Stimulated activated CD4-positive, alpha-beta T cell treated with anti-CD3 and anti-CD28 coated beads, TNF-alpha, amount 100 ng/mL, for 4 hours (primary cell): ENCODE results near the gene IL7R.

ENCODE experiments used
- DNase-seq, 3 experiments: peaks; one replicate each; pipeline ENCODE4 v3.0.0-alpha.2; 2020; ENCODE audit warnings: low read depth in 3 of 3

The IL7R gene

DNA sequence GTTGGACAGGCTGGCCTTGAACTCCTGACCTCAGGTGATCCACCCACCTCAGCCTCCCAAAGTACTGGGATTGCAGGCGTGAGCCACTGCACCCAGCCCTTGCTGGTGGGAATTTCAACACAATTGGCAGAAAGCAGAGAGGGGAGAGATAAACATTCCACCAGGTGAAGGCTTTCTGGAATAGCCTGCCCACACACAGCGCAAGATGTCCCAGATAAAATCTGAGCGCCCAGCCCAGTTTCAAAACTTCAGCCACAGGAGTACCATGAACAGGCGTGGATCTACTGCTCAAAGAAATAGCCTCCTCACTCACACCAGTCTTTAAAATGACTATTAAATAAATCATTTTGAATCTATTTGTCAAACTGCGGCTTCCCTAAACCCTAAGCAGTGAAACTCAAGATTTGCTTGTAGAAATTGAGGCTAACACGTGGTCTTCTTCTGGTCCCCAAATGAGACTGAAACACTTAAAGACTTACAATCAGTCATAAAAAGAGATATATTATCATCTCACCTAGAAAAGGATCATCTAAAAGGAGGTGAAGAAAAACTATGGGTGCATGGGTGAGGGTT is 47.0 kb downstream of the IL7R start:
- no peak for DNase-seq

DNA sequence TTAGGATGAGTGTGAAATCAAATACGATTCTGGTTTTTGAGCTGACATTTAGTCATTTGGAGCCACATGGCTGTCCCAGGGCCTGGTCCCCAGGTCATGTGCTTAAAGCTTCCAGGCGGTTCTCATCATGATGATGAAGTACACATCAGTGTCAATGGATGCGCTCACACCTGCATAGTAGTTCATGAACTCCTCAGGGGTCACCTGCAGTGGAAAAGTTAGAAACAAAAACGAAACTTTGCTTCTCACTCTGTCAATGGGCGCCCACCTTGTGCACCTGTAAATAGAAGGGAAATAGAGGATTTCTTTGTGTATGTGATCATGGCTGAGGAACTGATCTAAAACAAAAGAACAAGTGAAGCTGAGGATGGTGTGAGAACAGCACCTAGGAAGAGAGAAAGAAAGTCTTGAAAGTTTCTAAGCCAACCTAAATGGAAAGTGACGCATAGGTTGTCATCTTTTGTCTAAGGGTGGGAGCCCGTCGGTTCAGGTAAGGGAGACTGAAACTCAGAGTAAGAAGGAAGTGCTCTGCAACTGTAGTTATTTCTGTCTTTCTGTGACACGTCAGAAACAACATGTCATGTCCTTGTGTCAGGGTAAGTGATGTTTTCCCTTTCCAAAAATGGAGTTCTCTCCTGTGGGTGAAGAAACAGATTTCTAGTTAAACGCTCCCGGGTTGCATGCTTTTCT is 47.9 kb downstream of the IL7R start:
- no peak for DNase-seq

DNA sequence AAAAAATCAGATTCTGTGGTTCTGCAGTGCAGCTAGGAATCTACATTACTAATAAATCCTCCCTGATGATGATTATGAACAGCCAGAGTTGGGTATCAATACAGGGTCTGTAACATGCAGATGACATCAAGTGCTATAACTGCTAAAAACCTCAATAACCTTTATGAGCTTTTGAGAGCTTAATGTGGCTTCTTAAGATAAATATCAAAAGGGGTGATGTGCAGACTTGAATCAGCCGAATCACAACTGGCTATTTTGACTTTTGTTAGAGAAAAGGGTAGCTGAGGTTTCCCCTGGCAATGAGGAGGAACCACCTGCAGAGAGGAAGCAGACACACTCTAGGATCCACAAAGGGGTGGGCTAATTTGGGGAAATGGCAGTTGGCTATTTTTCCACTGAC is 51.5 kb downstream of the IL7R start:
- no peak for DNase-seq

DNA sequence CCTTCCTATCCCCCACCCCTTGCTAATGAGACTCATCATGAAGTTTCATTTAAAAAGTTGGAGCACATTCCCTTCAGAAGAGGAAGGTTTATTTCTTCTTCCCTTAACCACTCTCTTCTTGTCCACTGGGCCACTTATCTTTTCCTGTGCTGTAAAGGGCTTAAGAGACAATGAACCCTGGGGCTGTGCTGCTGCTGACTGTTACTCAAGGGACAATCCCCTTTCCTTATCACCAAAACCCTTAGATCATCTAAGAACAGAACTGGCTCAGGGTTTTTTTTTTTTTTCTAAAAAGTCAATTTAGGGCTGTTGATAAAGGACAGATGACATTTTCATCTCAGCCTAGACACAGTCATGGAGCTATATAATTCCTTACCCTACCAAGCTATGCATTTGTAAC is 52.1 kb downstream of the IL7R start:
- no peak for DNase-seq

DNA sequence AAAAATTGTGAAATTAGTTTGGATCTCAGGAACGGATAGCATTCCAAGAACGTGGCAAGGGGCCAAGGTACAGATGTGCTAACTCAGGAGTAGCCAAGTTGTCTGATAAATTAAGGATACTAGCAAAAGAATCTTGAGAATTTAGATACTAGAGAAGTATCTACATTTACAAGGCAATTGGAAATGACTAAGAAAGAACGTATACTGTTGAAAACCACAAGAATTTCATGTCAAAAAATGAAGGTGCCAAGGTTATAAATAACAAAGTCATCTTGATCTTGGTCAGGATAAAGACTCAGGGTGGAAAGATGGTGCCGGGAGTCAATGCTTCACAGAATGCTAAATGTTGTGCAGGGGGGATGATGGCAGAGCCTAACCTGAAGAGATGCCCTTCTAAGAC is 62.5 kb downstream of the IL7R start:
- DNase-seq, result no peak

DNA sequence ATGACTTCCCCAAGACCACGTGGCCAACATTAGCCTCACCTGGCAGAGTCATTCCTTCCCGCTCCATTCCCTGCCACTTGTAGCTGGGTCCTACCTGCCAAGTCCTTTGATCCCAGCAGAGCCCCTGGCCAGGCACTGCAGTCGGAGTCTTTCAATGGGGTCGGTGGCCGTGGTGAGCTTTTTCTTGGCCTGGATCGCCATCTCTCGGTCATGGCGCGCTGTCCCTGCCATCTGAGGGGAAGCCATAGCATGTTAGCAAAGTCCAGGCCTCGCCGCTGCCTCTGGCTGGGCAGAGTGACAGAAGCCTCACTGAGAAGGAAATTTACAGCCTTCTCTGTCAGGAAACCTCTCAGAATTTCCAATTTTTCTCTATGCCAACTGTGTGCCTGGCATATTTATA is 64.2 kb downstream of the IL7R start:
- DNase-seq, result no peak

DNA sequence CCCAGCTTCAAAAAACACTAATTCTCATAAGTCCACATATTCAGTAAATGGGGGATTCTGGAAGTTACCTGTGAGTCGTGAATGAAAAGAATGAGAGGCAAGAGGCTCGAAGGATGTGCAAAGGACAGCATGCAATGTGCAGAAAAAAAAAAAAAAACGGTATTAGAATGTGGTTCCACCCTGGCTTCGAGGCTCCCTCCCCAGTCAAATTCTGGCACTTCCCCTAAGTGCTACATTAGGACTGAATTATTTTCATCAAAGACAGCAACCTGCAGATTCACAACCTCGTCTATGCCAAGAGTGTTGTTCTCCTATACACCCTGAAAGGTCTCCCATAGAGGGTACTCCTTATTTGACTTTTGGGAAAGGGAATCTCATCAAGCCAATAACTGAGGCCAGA is 65.2 kb downstream of the IL7R start:
- no peak for DNase-seq

DNA sequence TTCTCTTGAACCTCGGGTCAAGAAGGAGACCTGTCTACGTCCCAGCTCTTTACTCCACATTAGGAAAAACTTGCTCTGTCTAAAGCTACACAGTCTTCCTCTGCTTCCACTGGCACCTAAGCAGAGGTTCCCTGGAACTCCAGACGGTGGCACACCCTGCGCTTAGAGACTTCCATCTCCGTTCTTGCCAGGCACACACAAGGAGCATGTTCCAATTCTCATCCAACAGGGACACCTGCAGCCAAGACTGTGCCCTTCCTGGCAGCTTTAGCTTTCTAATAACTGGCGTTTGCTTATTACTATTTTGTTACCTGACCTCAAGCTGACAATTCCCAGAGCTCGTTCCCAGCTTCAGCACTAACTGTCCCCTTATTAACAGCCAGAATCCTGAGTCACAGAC is 65.8 kb downstream of the IL7R start:
- no peak for DNase-seq

DNA sequence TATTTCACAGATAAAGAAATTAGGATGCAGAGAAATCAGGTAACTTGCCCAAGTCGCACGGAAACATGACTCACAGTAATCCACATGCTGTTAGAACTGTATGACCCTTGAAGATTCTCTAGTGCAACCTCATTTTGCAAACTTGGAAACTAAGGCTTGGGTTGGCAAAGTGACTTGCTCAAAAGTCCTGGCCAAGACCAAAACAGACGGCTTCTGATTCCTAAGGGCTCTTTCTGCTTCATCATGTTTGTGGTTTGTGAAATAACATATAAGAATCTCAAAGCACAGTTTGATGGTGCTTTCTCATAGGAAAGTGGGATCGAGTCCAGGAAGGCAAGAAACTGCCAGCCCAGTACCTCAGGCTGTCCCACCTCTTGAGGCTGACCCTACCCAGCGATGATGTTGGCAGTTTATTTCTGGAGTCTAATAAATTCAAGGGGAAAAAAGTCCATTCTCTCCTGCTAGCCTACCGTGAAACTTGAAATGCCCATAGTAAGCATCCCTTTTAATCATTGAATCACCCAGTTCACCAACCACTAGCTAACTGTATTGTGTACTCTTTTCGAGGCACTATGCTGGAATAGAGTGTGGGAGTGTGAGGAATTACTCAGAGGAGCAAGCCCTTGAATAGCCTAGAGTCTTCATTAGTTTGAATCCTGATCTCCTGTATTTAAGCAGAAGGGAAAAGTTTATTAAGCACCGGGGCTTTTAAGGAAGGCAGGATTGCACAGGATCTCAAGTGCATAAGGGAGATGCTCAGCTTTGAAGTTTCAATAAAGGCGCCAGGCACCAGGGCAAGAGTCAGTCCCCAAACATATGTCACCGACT is 67.6 kb downstream of the IL7R start:
- no peak for DNase-seq

DNA sequence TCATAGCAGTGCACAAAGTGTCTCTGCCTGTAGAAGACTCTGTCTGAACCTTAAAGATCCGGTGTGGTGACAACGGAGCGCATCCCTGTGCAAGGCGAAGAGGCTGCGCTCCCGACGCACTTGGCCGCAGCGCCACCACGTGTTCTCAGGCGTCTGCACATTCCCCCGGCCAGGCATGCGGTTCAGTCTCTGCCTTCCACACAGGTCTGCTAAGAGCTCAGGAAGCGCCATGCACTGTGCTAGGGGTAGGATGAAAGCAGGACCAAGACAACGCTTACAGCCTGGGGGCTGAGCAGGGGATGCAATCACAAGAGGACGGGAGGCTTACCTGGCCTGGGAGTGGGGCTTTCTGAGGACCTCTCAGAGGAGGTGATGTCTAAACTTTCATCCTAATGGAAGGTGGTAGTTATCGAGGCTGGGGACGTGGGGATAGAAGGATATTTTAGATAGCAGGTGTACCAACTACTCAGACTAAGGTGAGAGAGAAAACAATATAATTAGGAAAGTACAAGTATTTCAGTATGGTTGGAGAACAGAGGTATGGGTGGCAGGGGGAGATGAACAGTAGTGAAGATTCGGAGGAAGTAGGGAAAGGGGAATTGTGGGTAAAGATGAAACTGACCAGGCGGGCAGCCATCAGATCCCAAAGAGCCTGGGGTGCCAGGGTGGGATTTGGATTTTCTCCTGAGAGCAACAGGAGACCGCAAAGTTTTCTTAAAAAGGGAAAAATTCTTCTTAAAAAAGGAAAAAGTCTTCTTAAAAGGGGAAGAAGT is 68.4 kb downstream of the IL7R start:
- peak; percentile 71 to 81 (median 79) for DNase-seq

DNA sequence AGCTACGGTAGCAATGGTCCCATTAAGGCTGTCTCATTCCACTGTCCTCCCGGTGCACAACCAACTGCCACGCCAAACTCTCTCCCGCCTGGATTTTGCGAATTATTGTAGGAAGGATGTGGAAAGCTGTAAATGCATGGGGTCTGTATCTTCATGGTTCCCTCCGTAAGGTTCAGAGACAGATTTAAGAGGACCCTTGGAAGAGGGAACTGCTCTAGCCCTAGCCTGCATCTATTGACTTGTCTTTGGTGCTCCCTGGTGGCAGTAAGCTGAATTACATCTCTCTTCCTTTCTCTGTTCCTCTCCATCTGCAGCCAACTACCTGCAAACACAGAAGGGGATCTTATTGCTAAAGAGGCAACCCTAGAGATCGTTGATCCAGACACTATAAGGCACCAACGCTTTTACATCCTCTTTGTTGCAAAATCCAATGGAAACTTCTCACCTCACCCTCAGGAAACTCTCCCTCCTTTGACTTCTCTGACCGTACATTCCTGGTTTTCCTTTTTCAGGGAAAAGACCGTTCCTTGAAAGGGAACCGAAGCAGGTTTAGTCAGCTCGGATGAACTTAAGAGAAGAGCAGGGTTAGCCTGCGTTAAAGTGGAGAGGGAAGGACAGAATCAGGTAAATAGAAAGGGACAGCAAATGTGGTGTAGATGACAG is 69.8 kb downstream of the IL7R start:
- DNase-seq, result peak in 2 of 3 experiments; percentile 33 to 44
